Lung (tissue), 12 donors: Measurements from ENCODE around the gene CNTNAP2. TPM values are rescaled to one million over a fixed set of nuclear protein-coding genes. Genes with fewer than 3 reads are reported as not detected.

ENCODE experiments used
- ATAC-seq: fragments of 200-7000 bp; cut with Tn5 transposase; one replicate; pipeline ENCODE4 v1.9.1; 2020; ENCODE audit warnings: moderate number of reproducible peaks; ENCODE audit not compliant: insufficient read depth, low FRiP score
- DNase-seq, 3 donors: peaks; one replicate each; pipeline ENCODE4 v3.0.0-alpha.2; 2013 to 2017
- H3K27ac ChIP-seq, 2 donors: one replicate each; pipeline ENCODE4 v1.5.1; 2013; ENCODE audit warnings: mild to moderate bottlenecking in 2 of 2, moderate library complexity in 2 of 2, control low read depth in 1 of 2, inconsistent platforms in 1 of 2, low read depth in 1 of 2, low read length in 1 of 2
- H3K27me3 ChIP-seq, 3 donors: one replicate each; pipeline ENCODE4 v1.5.1; 2013; ENCODE audit warnings: low read length in 2 of 3; ENCODE audit not compliant: control insufficient read depth in 3 of 3, insufficient read depth in 3 of 3
- H3K36me3 ChIP-seq, 4 donors: one replicate each; pipeline ENCODE4 v1.5.1; 2013; ENCODE audit warnings: low read length in 4 of 4, mild to moderate bottlenecking in 1 of 4, moderate library complexity in 1 of 4; ENCODE audit not compliant: control insufficient read depth in 4 of 4, insufficient read depth in 4 of 4
- H3K4me1 ChIP-seq, 5 donors: one replicate each; pipeline ENCODE4 v1.5.1; 2013; ENCODE audit warnings: low read length in 5 of 5, mild to moderate bottlenecking in 2 of 5, moderate library complexity in 1 of 5; ENCODE audit not compliant: control insufficient read depth in 5 of 5, insufficient read depth in 5 of 5
- H3K4me3 ChIP-seq: one replicate; pipeline ENCODE4 v1.5.1; 2013; ENCODE audit warnings: mild to moderate bottlenecking, control low read depth, moderate library complexity
- H3K9ac ChIP-seq, 2 donors: one replicate each; pipeline ENCODE4 v1.5.1; 2013; ENCODE audit warnings: low read length in 2 of 2, control low read depth in 1 of 2; ENCODE audit not compliant: insufficient read depth in 1 of 2
- H3K9me3 ChIP-seq, 4 donors: one replicate each; pipeline ENCODE4 v1.5.1; 2013; ENCODE audit warnings: low read length in 3 of 4, mild to moderate bottlenecking in 1 of 4, moderate library complexity in 1 of 4; ENCODE audit not compliant: control insufficient read depth in 4 of 4, insufficient read depth in 3 of 4
- CTCF ChIP-seq: IDR thresholded peaks from 2 replicates; pipeline ENCODE4 v1.5.1; 2012; ENCODE audit warnings: mild to moderate bottlenecking; ENCODE audit errors: control extremely low read depth, extremely low read depth
- WGBS, 2 donors: extraction: QIAGEN DNeasy Blood & Tissue Kit; methylation state at CpG; one replicate each; pipeline ENCODE4 v1.1.7; 2013; 5-methylcytosine and 5-hydroxymethylcytosine counted together
- polyA plus RNA-seq, 2 donors: library from polyadenylated mRNA; stranded (reverse); fragments of 200-250 nt; gene quantifications; one replicate each; pipeline ENCODE4 v1.2.1, GENCODE V29; 2013
- total RNA-seq, 2 donors: library from RNA; depleted of rRNA in 1 of 2; stranded (reverse); fragments of >200 nt in 1 of 2; gene quantifications; one replicate each; pipeline ENCODE4 v1.2.1, GENCODE V29; 2014 to 2021
- donor health status: control.
- donor health status: control.
- donor health status: Bipolar disorder and iron deficiency.
- donor health status: healthy.
- donor health status: DM: yes; HTN: yes; CAD: no.

Gene CNTNAP2
- total and polyA plus RNA-seq, 4 donors: 0.18 to 45.3 (median 0.52) TPM

GRCh38 chr7:147282204-147282603 lies 1165.6 kb downstream of the CNTNAP2 start:
- Histone ChIP-seq H3K4me1 (peaks cover 0 to 12% (median 5%) of the 10 kb centered on the region in 5 donors), H3K9ac (no peak overlapping the region), H3K27ac (no peak overlapping the region), H3K36me3 (no peaks in the 10 kb centered on the region), H3K4me3 (no peak overlapping the region), H3K27me3 (no peaks in the 10 kb centered on the region), H3K9me3 (no peaks in the 10 kb centered on the region)
- DNase-seq (no peak), ATAC-seq (no peak)
- TF ChIP-seq CTCF: no peak

GRCh38 chr7:147296201-147296600 lies 1179.6 kb downstream of the CNTNAP2 start:
- Histone ChIP-seq H3K9me3 (no peaks in the 10 kb centered on the region), H3K36me3 (no peaks in the 10 kb centered on the region), H3K9ac (no peak overlapping the region), H3K27ac (no peak overlapping the region), H3K4me3 (no peak overlapping the region), H3K4me1 (peaks cover 0 to 12% (median 0%) of the 10 kb centered on the region in 5 donors), H3K27me3 (no peaks in the 10 kb centered on the region)
- no peak for TF ChIP-seq CTCF
- no peak for DNase-seq
- no peak for ATAC-seq

GRCh38 chr7:147296986-147297385 lies 1180.4 kb downstream of the CNTNAP2 start:
- no peak overlapping the region for H3K9ac ChIP-seq
- H3K9me3 ChIP-seq: no peaks in the 10 kb centered on the region
- no peaks in the 10 kb centered on the region for H3K27me3 ChIP-seq
- no peak for DNase-seq
- H3K27ac ChIP-seq: no peak overlapping the region
- no peak overlapping the region for H3K4me3 ChIP-seq
- no peak for ATAC-seq
- TF ChIP-seq CTCF: no peak
- WGBS, 2 donors: 70 to 87% methylated on average over 1 of the region's 1 CpG
- H3K36me3 ChIP-seq: no peaks in the 10 kb centered on the region
- H3K4me1 ChIP-seq: peaks cover 0 to 16% (median 0%) of the 10 kb centered on the region in 5 donors

GRCh38 chr7:147298611-147299043 lies 1182.0 kb downstream of the CNTNAP2 start:
- H3K9me3 ChIP-seq: no peaks in the 10 kb centered on the region
- no peak for TF ChIP-seq CTCF
- ATAC-seq (no peak), DNase-seq (peak; percentile 21 to 71 (median 64))
- no peaks in the 10 kb centered on the region for H3K27me3 ChIP-seq
- H3K36me3 ChIP-seq: no peaks in the 10 kb centered on the region
- no peak overlapping the region for H3K4me3 ChIP-seq
- no peak overlapping the region for H3K27ac ChIP-seq
- H3K4me1 ChIP-seq: peaks cover 0 to 20% (median 0%) of the 10 kb centered on the region in 5 donors
- 7 to 12% methylated on average over 1 of the region's 1 CpG for WGBS, 2 donors
- no peak overlapping the region for H3K9ac ChIP-seq
